Activated T-cell treated with anti-CD3 and anti-CD28 coated beads, Interleukin-2, amount 50 U/mL, for 24 hours (primary cell): ENCODE results near the gene EVI2A.
"Not testable (repeated sequence)": the region's sequence is repeated elsewhere in the genome, so short reads cannot be mapped to it uniquely, and the experiment has no call there.

ENCODE experiments used
- DNase-seq: peaks from one replicate; pipeline ENCODE4 v3.0.0-alpha.2; 2020
- H3K27ac Mint-ChIP-seq: 2 replicates; pipeline ENCODE4 v1.8.0; 2020; ENCODE audit warnings: mild to moderate bottlenecking, mixed read lengths
- H3K27me3 Mint-ChIP-seq: 2 replicates; pipeline ENCODE4 v1.8.0; 2020; ENCODE audit warnings: mixed read lengths
- H3K36me3 Mint-ChIP-seq: 2 replicates; pipeline ENCODE4 v1.8.0; 2020; ENCODE audit warnings: low read depth, mixed read lengths
- H3K4me1 Mint-ChIP-seq: 2 replicates; pipeline ENCODE4 v1.8.0; 2020; ENCODE audit warnings: low read depth, mixed read lengths
- H3K4me3 Mint-ChIP-seq: 2 replicates; pipeline ENCODE4 v1.8.0; 2020; ENCODE audit warnings: mild to moderate bottlenecking, moderate library complexity, mixed read lengths
- H3K9me3 Mint-ChIP-seq: 2 replicates; pipeline ENCODE4 v1.8.0; 2020; ENCODE audit warnings: mixed read lengths

The EVI2A gene

GRCh38 chr17:31297090-31297489 lies 24.3 kb downstream of the EVI2A start, which contains the start of gene OMG:
OMG (minus strand) TSS chr17:31297239; CDS start chr17:31296331, 908 bp downstream.
- no peaks in the 10 kb centered on the region for H3K27me3 Mint-ChIP-seq
- H3K27ac Mint-ChIP-seq = no peak within 1 kb of the TSS
- H3K36me3 Mint-ChIP-seq = no peaks in the 10 kb centered on the region
- no peak within 1 kb of the TSS for H3K4me3 Mint-ChIP-seq
- H3K9me3 Mint-ChIP-seq = no peaks in the 10 kb centered on the region
- peaks cover 27% of the 10 kb centered on the region for H3K4me1 Mint-ChIP-seq
- DNase-seq = no peak

- Mint-ChIP-seq H3K9me3 (no peaks in the 10 kb centered on the region), H3K36me3 (no peaks in the 10 kb centered on the region), H3K4me3 (no peak overlapping the region), H3K27ac (no peak overlapping the region), H3K4me1 (peaks cover 19% of the 10 kb centered on the region), H3K27me3 (no peaks in the 10 kb centered on the region)
- DNase-seq = no peak
These were observed 25.3 kb downstream of the EVI2A start for GRCh38 chr17:31296142-31296541.

DNA sequence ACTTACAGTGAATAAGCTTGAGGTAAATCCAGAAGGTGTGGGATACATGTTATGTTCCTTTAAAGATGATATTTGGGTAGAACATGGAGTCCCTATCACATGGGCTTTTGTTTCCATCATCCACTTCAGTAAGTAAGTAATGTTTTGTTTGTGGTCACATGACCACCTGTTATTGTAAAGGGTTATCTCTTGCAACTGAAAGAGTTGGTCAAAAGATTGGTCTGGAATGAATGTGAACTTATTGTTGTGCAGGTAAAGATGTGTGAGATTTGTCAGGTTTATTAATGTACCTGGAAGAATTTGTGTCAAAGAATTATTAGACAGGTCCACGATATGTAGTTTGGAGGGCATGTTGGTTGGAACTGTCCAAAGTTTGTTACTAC lies 25.9 kb downstream of the EVI2A start:
- H3K27me3 Mint-ChIP-seq = no peaks in the 10 kb centered on the region
- no peak overlapping the region for H3K4me3 Mint-ChIP-seq
- H3K27ac Mint-ChIP-seq = no peak overlapping the region
- no peaks in the 10 kb centered on the region for H3K9me3 Mint-ChIP-seq
- no peak for DNase-seq
- peaks cover 14% of the 10 kb centered on the region for H3K4me1 Mint-ChIP-seq
- no peaks in the 10 kb centered on the region for H3K36me3 Mint-ChIP-seq

DNA sequence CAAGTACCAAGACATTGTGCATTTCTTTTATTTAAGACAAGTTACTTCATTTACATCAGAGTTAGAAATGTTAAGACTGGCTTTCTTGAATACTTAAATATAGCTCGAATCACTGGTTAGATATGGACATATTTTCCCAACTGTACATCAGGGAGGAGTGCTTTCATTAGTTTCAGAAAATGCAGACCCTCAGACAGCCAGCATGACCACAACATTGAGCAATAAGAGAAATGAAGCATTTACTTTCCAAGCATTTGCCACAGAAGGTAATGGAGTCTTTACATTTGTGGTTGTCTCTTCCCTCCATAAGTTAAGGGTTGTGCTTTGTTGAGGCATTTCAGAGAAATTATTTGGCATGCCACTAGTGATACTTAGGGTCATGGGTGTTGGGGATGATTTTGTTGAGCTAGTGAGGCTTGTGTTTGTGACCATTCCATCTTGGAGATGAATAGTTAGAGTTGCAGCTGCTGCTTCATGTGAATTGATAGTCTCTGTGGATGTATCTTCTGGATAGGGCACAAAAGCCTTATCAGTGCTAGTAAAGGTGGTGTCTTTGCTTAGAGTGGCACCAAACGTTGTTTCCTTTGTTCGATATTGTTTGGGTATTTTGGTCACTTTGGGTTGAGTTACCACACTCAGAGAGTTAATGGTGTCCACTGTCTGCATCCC lies 26.5 kb downstream of the EVI2A start:
- no peak overlapping the region for H3K4me3 Mint-ChIP-seq
- H3K9me3 Mint-ChIP-seq = no peaks in the 10 kb centered on the region
- peak overlapping the region; percentile 49 for H3K27ac Mint-ChIP-seq
- no peak for DNase-seq
- no peaks in the 10 kb centered on the region for H3K27me3 Mint-ChIP-seq
- H3K36me3 Mint-ChIP-seq = no peaks in the 10 kb centered on the region
- H3K4me1 Mint-ChIP-seq = peaks cover 14% of the 10 kb centered on the region

DNA sequence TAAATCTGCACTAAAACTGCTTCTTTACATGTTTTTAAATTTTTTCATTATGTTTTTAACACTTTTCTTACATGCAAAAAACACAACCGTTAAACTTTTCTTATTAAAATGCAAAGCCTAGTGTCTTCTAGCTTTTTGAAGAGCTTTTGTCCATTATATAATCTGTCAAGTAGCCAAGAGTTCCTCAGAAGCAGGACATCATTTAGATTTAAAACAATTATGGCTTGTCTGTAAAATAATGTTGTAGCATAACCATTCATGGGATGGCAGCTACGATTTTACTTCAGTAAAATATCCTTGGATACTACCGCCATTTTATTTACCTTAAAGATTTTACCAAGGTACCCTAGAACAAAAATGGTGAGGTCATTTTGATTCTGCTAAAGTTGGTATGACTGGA lies 27.2 kb downstream of the EVI2A start:
- H3K4me3 Mint-ChIP-seq = no peak overlapping the region
- no peak overlapping the region for H3K27ac Mint-ChIP-seq

DNA sequence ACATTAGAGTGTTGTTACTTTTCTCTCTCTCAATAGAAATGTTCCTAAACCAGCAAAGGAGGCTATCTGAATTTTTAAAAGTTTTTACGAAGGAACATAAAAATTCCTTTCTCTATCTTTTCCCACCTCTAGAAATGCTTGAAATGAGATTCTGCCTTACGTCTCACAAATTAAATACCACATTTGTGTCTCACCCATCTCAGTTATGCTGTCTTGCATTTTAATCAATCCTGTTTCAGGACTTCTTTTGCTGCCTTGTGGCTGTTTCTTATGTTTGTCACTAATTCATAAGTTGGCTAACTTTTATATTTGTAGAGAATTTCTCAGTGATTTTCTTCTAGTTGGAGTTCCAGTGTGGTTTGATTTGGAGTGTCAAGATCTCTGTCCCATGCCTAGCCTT lies 27.8 kb downstream of the EVI2A start:
- no peaks in the 10 kb centered on the region for H3K27me3 Mint-ChIP-seq
- DNase-seq = no peak
- H3K27ac Mint-ChIP-seq = no peak overlapping the region
- no peaks in the 10 kb centered on the region for H3K9me3 Mint-ChIP-seq
- H3K4me1 Mint-ChIP-seq = peaks cover 9% of the 10 kb centered on the region
- no peak overlapping the region for H3K4me3 Mint-ChIP-seq
- H3K36me3 Mint-ChIP-seq = no peaks in the 10 kb centered on the region

More for the DNA sequence above, 27.2 kb downstream of the EVI2A start:
- no peaks in the 10 kb centered on the region for H3K27me3 Mint-ChIP-seq
- DNase-seq = no peak
- H3K4me1 Mint-ChIP-seq = peaks cover 9% of the 10 kb centered on the region
- no peaks in the 10 kb centered on the region for H3K36me3 Mint-ChIP-seq
- no peaks in the 10 kb centered on the region for H3K9me3 Mint-ChIP-seq

DNA sequence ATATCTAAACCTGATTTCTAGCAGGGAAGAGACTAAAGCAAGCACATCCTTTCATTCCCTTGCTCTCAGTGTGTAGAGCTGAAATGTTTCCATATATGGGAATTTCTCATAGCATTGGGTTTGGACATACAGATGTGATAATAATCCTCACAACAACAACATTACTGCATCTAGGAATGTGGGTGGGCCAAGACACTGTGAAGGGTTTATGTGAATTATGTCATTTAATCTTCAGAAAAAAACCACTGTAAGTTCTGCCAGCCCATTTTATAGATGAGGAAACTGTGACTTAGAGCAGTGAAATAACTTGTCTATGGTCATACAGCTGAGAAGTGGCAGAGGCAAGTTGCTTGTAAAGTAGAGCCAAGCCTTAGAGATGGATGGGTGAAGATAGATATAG lies 29.6 kb downstream of the EVI2A start:
- H3K4me3 Mint-ChIP-seq = no peak overlapping the region
- no peaks in the 10 kb centered on the region for H3K9me3 Mint-ChIP-seq
- no peak for DNase-seq
- no peak overlapping the region for H3K27ac Mint-ChIP-seq
- no peaks in the 10 kb centered on the region for H3K27me3 Mint-ChIP-seq
- H3K36me3 Mint-ChIP-seq = peaks cover 5% of the 10 kb centered on the region
- H3K4me1 Mint-ChIP-seq = peaks cover 19% of the 10 kb centered on the region

- H3K27me3 Mint-ChIP-seq = no peaks in the 10 kb centered on the region
- no peaks in the 10 kb centered on the region for H3K9me3 Mint-ChIP-seq
- H3K36me3 Mint-ChIP-seq = peaks cover 5% of the 10 kb centered on the region
- H3K4me1 Mint-ChIP-seq = peaks cover 19% of the 10 kb centered on the region
- no peak overlapping the region for H3K27ac Mint-ChIP-seq
- H3K4me3 Mint-ChIP-seq = no peak overlapping the region
- no peak for DNase-seq
These were observed 31.6 kb downstream of the EVI2A start for GRCh38 chr17:31289790-31290189.

DNA sequence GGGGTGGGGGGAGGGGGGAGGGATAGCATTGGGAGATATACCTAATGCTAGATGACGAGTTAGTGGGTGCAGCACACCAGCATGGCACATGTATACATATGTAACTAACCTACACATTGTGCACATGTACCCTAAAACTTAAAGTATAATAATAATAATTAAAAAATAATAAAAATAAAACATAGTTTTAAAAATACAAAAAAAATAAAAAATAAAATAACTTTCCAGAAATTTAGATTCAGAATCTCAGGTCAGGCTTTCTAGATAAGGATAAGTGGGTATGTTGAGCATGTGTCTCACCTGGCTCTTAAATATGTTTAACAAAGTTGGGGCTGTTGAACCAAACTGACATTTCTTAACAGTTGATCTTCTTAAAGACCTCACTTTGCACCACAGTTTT lies 33.5 kb downstream of the EVI2A start:
- DNase-seq, H3K27ac Mint-ChIP-seq, H3K9me3 Mint-ChIP-seq, H3K27me3 Mint-ChIP-seq, H3K4me3 Mint-ChIP-seq, H3K36me3 Mint-ChIP-seq: not testable (repeated sequence)
- peaks cover 19% of the 10 kb centered on the region for H3K4me1 Mint-ChIP-seq

- Mint-ChIP-seq H3K27me3 (no peaks in the 10 kb centered on the region), H3K27ac (no peak overlapping the region), H3K4me3 (no peak overlapping the region), H3K4me1 (peaks cover 19% of the 10 kb centered on the region), H3K9me3 (no peaks in the 10 kb centered on the region), H3K36me3 (peaks cover 11% of the 10 kb centered on the region)
- DNase-seq = no peak
These were observed 34.8 kb downstream of the EVI2A start for GRCh38 chr17:31286587-31286986.

DNA sequence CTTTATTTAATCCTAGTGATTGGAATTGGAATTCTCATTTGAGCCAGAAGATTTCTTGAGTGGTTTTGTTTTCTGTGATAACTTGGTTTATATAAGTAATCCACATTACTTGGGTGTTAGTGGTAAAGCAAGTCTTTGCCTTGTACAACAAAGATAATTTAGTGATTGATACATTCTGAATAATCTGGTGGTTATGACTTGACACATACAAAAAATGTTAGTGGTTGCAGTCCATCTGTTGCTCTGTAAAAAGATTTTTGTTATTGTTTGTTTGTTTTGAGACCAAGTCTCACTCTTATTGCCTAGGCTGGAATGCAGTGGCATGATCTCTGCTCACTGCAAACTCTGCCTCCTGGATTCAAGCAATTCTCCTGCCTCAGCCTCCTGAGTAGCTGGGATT lies 37.6 kb downstream of the EVI2A start:
- no peak for DNase-seq
- Mint-ChIP-seq H3K27ac (no peak overlapping the region), H3K4me3 (no peak overlapping the region), H3K9me3 (no peaks in the 10 kb centered on the region), H3K36me3 (peaks cover 14% of the 10 kb centered on the region), H3K27me3 (no peaks in the 10 kb centered on the region), H3K4me1 (peaks cover 11% of the 10 kb centered on the region)

DNA sequence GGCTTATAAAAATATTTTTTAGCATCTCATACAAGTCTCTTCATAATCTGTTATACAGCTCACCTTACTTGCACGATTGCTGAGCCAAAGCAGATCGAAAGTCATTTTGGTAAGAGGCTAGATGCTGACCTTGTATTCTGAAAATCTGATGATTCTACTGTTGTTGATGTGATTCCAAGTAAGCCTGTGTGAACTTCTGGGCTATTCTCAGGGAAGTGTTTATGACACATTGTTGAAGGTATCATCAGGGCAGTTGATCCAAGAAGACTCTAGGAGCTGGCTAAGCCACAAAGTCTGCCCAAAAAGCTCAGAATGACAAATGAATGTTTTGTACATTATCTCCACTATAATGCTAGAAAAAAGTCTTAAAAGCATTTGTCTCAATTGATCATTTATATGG lies 40.4 kb downstream of the EVI2A start:
- Mint-ChIP-seq H3K36me3 (peaks cover 15% of the 10 kb centered on the region), H3K9me3 (no peaks in the 10 kb centered on the region), H3K27ac (no peak overlapping the region), H3K27me3 (no peaks in the 10 kb centered on the region), H3K4me3 (no peak overlapping the region), H3K4me1 (no peaks in the 10 kb centered on the region)
- no peak for DNase-seq

DNA sequence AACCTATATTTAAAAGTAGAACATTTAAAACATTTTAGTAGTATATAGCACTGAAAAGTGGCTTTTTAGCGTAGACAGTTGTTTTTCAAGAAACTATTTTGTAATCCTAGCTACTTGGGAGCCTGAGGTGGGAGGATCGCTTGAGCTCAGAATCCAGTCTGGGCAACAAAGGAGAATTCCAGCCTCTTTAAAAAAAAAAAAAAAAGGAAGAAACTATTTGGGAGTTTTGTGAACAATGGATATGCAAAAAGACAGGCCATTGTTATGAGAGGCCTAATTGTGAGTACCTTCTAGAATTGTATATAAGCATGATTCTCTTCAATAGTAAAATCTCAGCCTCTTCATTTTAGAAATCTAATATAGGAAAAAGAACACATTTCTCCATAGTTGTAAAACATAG lies 42.0 kb downstream of the EVI2A start:
- no peak overlapping the region for H3K27ac Mint-ChIP-seq
- H3K4me3 Mint-ChIP-seq = no peak overlapping the region
- no peaks in the 10 kb centered on the region for H3K9me3 Mint-ChIP-seq
- no peak for DNase-seq
- H3K36me3 Mint-ChIP-seq = peaks cover 17% of the 10 kb centered on the region
- no peaks in the 10 kb centered on the region for H3K4me1 Mint-ChIP-seq
- no peaks in the 10 kb centered on the region for H3K27me3 Mint-ChIP-seq

DNA sequence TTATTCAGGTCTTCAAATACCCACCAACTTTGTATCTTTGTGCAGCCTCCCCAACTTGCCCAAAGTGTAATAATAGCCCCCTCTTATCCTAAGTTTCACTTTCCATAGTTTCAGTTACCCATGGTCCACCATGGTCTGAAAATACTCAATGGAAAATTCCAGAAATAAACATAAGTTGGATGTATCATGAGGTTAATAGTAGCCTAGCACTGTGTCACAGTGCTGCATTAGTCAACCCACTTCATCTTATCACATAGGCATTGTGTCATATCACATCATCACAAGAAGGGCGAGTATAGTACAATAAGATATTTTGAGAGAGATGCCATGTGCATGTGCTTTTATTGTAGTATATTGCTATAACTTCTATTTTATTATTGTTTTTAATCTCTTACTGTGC lies 46.3 kb downstream of the EVI2A start:
- no peaks in the 10 kb centered on the region for H3K9me3 Mint-ChIP-seq
- H3K4me3 Mint-ChIP-seq = no peak overlapping the region
- H3K27ac Mint-ChIP-seq = no peak overlapping the region
- H3K27me3 Mint-ChIP-seq = no peaks in the 10 kb centered on the region
- peaks cover 16% of the 10 kb centered on the region for H3K36me3 Mint-ChIP-seq
- DNase-seq = no peak
- H3K4me1 Mint-ChIP-seq = no peaks in the 10 kb centered on the region

DNA sequence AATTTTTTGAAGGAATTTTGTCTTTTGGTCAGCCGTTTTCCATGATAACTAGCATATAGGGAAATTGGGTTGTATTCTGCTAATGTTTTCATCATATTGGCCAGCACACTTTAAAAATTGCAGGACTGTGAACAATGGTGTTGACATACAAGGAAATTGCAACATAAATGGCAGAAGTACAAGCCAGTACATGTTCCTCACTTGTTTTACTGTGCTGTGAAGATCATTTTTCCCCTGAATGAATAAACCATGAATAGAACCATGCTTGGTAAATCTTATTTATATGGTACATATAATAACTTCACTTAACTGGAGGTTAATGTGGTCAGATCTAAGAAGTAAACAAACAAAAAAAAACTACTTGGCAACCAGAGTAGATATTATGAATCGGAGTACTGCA lies 47.2 kb downstream of the EVI2A start:
- Mint-ChIP-seq H3K4me1 (no peaks in the 10 kb centered on the region), H3K27ac (no peak overlapping the region), H3K27me3 (no peaks in the 10 kb centered on the region), H3K9me3 (no peaks in the 10 kb centered on the region), H3K36me3 (peaks cover 21% of the 10 kb centered on the region), H3K4me3 (no peak overlapping the region)
- no peak for DNase-seq

DNA sequence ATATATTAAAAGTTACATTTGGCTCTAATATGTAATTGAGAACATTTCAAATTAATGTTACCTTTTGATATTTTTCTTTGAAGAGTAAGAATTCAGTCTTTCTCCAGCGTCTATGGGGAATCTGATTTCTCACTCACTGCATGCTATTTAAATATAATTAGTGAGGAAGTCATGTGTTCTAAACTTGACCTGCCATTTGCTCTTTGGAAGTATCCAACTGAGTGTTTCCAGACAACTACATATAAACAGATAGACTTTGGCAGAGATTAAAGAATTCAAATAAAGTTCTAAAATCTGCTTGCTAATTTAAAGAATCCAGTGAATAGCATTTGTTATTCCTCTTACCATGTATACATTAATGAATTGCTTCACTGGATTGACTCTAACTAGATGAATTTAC lies 47.9 kb downstream of the EVI2A start:
- Mint-ChIP-seq H3K27me3 (no peaks in the 10 kb centered on the region), H3K4me1 (no peaks in the 10 kb centered on the region), H3K4me3 (no peak overlapping the region), H3K9me3 (no peaks in the 10 kb centered on the region), H3K27ac (no peak overlapping the region), H3K36me3 (peaks cover 24% of the 10 kb centered on the region)
- DNase-seq = no peak
